ENCODE data around the gene DNLZ. TPM values are rescaled to one million over a fixed set of nuclear protein-coding genes. Genes with fewer than 3 reads are reported as not detected.

DNLZ gene
- total and polyA plus RNA-seq, 2 donors (not counting 3 experiments of a cell fraction or from before 2014, with no cell fraction given): 26.9 to 38.4 TPM

- H3K4me1 ChIP-seq (ENCODE audit: control insufficient read depth, extremely low read depth, insufficient read depth, low read length): no peaks in the 10 kb centered on the region
- H3K4me3 ChIP-seq (replicated peaks in 1 of 3; ENCODE audit: insufficient read depth in 1 of 3, low read depth in 1 of 3, low read length in 3 of 3): no peak overlapping the region
- H3K9me1 ChIP-seq (replicated peaks; ENCODE audit: control insufficient read depth, extremely low read depth, insufficient read depth, low read length): no peaks in the 10 kb centered on the region
- CTCF ChIA-PET: no interaction called here
- no peaks in the 10 kb centered on the region for H3K27me3 ChIP-seq (ENCODE audit: control insufficient read depth in 2 of 2, insufficient read depth in 2 of 2, low read length in 2 of 2)
- H4K20me1 ChIP-seq (replicated peaks; ENCODE audit: control insufficient read depth, extremely low read depth, insufficient read depth, low read length): no peaks in the 10 kb centered on the region
- H3K9me3 ChIP-seq (replicated peaks; ENCODE audit: control insufficient read depth, insufficient read depth, low read length): no peaks in the 10 kb centered on the region
- TF ChIP-seq MAX (IDR thresholded peaks at IDR 0.05; ENCODE audit: insufficient read depth, insufficient read length) (no peak), CTCF (IDR thresholded peaks at IDR 0.05; ENCODE audit: extremely low read depth in 1 of 2, insufficient read depth in 1 of 2, low read depth in 1 of 2, low read length in 2 of 2) (no peak), JUN (IDR thresholded peaks at IDR 0.05; ENCODE audit: borderline replicate concordance, insufficient read depth, insufficient read length, low read depth) (no peak), MYC (IDR thresholded peaks at IDR 0.05; ENCODE audit: low read depth, low read length) (no peak), POLR2AphosphoS5 (IDR thresholded peaks at IDR 0.05; ENCODE audit: insufficient read depth, low read depth, low read length) (no peak), EZH2 (IDR thresholded peaks at IDR 0.05; ENCODE audit: borderline replicate concordance, low read depth, low read length, severe bottlenecking) (no peak), POLR2A (IDR thresholded peaks at IDR 0.05; ENCODE audit: low read depth, low read length) (no peak), GATA2 (IDR thresholded peaks at IDR 0.05; ENCODE audit: insufficient read depth, insufficient read length, low read depth, low read length) (no peak), FOS (IDR thresholded peaks at IDR 0.05; ENCODE audit: borderline replicate concordance, insufficient read depth, low read length) (no peak)
- POLR2A ChIA-PET: no interaction called here
- H3K9ac ChIP-seq (replicated peaks; ENCODE audit: extremely low read depth, insufficient read depth, low read length): no peak overlapping the region
- intact Hi-C loops (cut with micrococcal nuclease): no loop called here
- no peak for DNase-seq (ENCODE audit: low read depth, low spot score)
- no peak overlapping the region for H3K4me2 ChIP-seq (ENCODE audit: insufficient read depth, low read length)
- no peak for FAIRE-seq
- BruUV-seq (replicated peaks): no TSS peak
- H2AFZ ChIP-seq (ENCODE audit: low read depth, low read length): no peak overlapping the region
- dilution Hi-C loops (cut with MboI; ENCODE audit: extremely low pct_ligation_motif_present, low sequenced_read_pairs): no loop called here
- no peak overlapping the region for H3K27ac ChIP-seq (ENCODE audit: insufficient read depth, low read depth, low read length)
- peaks cover 23% of the 10 kb centered on the region for H3K79me2 ChIP-seq (ENCODE audit: control insufficient read depth, insufficient read depth, low read length)
- H3K36me3 ChIP-seq (ENCODE audit: control insufficient read depth in 2 of 2, extremely low read depth in 1 of 2, insufficient read depth in 2 of 2, low read length in 2 of 2): peaks cover 2 to 29% of the 10 kb centered on the region in 2 experiments
Measured at GRCh38 chr9:136334541-136334940, 29.0 kb downstream of the DNLZ start.

Measured in endothelial cell of umbilical vein (primary cell).